RWPE2 (cell line): Measurements from ENCODE around the gene FBXO36.

Experiments
- ATAC-seq: fragments of 200-7000 bp; cut with Tn5 transposase; 3 replicates; pipeline ENCODE4 v1.9.1; 2021; ENCODE audit warnings: low read depth
- DNase-seq: peaks from one replicate; pipeline ENCODE4 v3.0.0-alpha.2; 2020; ENCODE audit warnings: low spot score
- H3K27ac ChIP-seq: fragments of 450-650 bp; 2 replicates; pipeline ENCODE4 v1.5.1; 2017; ENCODE audit warnings: mild to moderate bottlenecking; ENCODE audit not compliant: poor library complexity, severe bottlenecking
- H3K27me3 ChIP-seq: fragments of 250-450 bp; sonication (Bioruptor Pico); 2 replicates; pipeline ENCODE4 v1.5.1; 2021; ENCODE audit warnings: mild to moderate bottlenecking, moderate library complexity; ENCODE audit not compliant: insufficient read depth, poor library complexity, severe bottlenecking
- H3K36me3 ChIP-seq: fragments of 250-450 bp; sonication (Bioruptor Pico); 2 replicates; pipeline ENCODE4 v1.5.1; 2020; ENCODE audit warnings: low read depth, mild to moderate bottlenecking, moderate library complexity
- H3K4me1 ChIP-seq: fragments of 250-450 bp; sonication (Bioruptor Pico); 2 replicates; pipeline ENCODE4 v1.5.1; 2021; ENCODE audit warnings: mild to moderate bottlenecking, moderate library complexity; ENCODE audit not compliant: insufficient read depth, poor library complexity, severe bottlenecking
- H3K4me3 ChIP-seq: fragments of 250-450 bp; sonication (Bioruptor Pico); 2 replicates; pipeline ENCODE4 v1.5.1; 2021; ENCODE audit warnings: mild to moderate bottlenecking, moderate library complexity; ENCODE audit not compliant: severe bottlenecking
- H3K9me3 ChIP-seq: fragments of 250-450 bp; sonication (Bioruptor Pico); 2 replicates; pipeline ENCODE4 v1.5.1; 2021; ENCODE audit warnings: mild to moderate bottlenecking, moderate library complexity; ENCODE audit not compliant: severe bottlenecking
- CTCF ChIP-seq: fragments of 450-650 bp; IDR thresholded peaks from one replicate; pipeline ENCODE4 v1.5.1; 2017; ENCODE audit warnings: mild to moderate bottlenecking, moderate library complexity; ENCODE audit not compliant: poor library complexity, severe bottlenecking

Gene FBXO36

GRCh38 chr2:229997565-229997964 lies 75.3 kb downstream of the FBXO36 start:
- no peak overlapping the region for H3K27ac ChIP-seq
- H3K4me3 ChIP-seq: no peak overlapping the region
- no peak for ATAC-seq
- DNase-seq: no peak
- no peaks in the 10 kb centered on the region for H3K27me3 ChIP-seq
- H3K9me3 ChIP-seq: no peaks in the 10 kb centered on the region
- no peak for TF ChIP-seq CTCF
- H3K4me1 ChIP-seq: no peaks in the 10 kb centered on the region
- H3K36me3 ChIP-seq: no peaks in the 10 kb centered on the region

- Histone ChIP-seq H3K9me3 (no peaks in the 10 kb centered on the region), H3K4me1 (no peaks in the 10 kb centered on the region), H3K27ac (no peak overlapping the region), H3K4me3 (no peak overlapping the region), H3K36me3 (no peaks in the 10 kb centered on the region), H3K27me3 (no peaks in the 10 kb centered on the region)
- ATAC-seq (no peak), DNase-seq (no peak)
- no peak for TF ChIP-seq CTCF
Observed at GRCh38 chr2:230000118-230000841, 78.0 kb downstream of the FBXO36 start.

GRCh38 chr2:230007931-230008707 lies 85.8 kb downstream of the FBXO36 start:
- Histone ChIP-seq H3K4me1 (no peaks in the 10 kb centered on the region), H3K36me3 (no peaks in the 10 kb centered on the region), H3K9me3 (no peaks in the 10 kb centered on the region), H3K27ac (no peak overlapping the region), H3K4me3 (no peak overlapping the region), H3K27me3 (no peaks in the 10 kb centered on the region)
- ATAC-seq: peak; percentile 40; the same call in 2 of the 3 replicates
- TF ChIP-seq CTCF: peak; percentile 90
- DNase-seq: no peak

GRCh38 chr2:230008708-230009066 lies 86.4 kb downstream of the FBXO36 start:
- DNase-seq (no peak), ATAC-seq (no peak)
- Histone ChIP-seq H3K27ac (no peak overlapping the region), H3K36me3 (no peaks in the 10 kb centered on the region), H3K9me3 (no peaks in the 10 kb centered on the region), H3K4me3 (no peak overlapping the region), H3K27me3 (no peaks in the 10 kb centered on the region), H3K4me1 (no peaks in the 10 kb centered on the region)
- no peak for TF ChIP-seq CTCF

GRCh38 chr2:230010501-230010900 lies 88.2 kb downstream of the FBXO36 start:
- DNase-seq: no peak
- no peaks in the 10 kb centered on the region for H3K4me1 ChIP-seq
- ATAC-seq: no peak
- H3K27ac ChIP-seq: no peak overlapping the region
- no peaks in the 10 kb centered on the region for H3K9me3 ChIP-seq
- no peaks in the 10 kb centered on the region for H3K36me3 ChIP-seq
- no peaks in the 10 kb centered on the region for H3K27me3 ChIP-seq
- H3K4me3 ChIP-seq: no peak overlapping the region
- TF ChIP-seq CTCF: no peak
